SK-N-SH (cell line): ENCODE data around the gene GPR173.

Experiments
- CTCF ChIP-seq: fragments of 200-600 bp; sonication (generic); IDR thresholded peaks from 2 replicates; pipeline ENCODE4 v1.6.1; 2017; ENCODE audit warnings: antibody characterized with exemption, mild to moderate bottlenecking, moderate library complexity
- TAF1 ChIP-seq: IDR thresholded peaks from 2 replicates; pipeline ENCODE4 v1.6.1; 2012; ENCODE audit warnings: low read depth, mild to moderate bottlenecking, low read length, moderate library complexity, borderline replicate concordance

GRCh38 chrX:53091354-53091753, 42.8 kb downstream of the GPR173 start:
- TF ChIP-seq CTCF: no peak
- no peak for TF ChIP-seq TAF1
